ENCODE results near the gene RSAD1.

The RSAD1 gene

GRCh38 chr17:50492214-50492613, 13.6 kb downstream of the RSAD1 start:
- DNase-seq (ENCODE audit: low read depth in 4 of 4, low spot score in 1 of 4) = no peak

DNA sequence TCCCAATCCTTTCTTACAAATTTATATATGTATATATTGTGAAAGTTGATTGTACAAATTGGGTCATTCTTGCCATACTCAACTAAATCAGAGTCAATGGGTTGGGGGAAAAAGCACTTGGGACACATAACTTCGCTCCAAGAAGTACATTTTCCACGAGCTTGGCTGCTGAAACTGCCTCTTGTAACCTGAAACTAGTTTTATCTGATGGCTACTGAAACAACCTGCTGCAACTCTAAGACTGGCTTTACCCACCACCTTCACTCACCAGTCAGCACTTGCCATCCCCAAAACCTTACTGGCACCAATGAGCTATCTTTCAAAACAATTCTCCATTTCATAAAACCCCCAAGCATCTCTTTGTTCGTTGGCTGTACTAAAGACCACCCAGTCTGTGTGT, 15.1 kb downstream of the RSAD1 start:
- no peak for DNase-seq (ENCODE audit: low read depth in 4 of 4, low spot score in 1 of 4)

GRCh38 chr17:50495217-50495823, 16.7 kb downstream of the RSAD1 start:
- DNase-seq (ENCODE audit: low read depth in 4 of 4, low spot score in 1 of 4) = no peak

DNA sequence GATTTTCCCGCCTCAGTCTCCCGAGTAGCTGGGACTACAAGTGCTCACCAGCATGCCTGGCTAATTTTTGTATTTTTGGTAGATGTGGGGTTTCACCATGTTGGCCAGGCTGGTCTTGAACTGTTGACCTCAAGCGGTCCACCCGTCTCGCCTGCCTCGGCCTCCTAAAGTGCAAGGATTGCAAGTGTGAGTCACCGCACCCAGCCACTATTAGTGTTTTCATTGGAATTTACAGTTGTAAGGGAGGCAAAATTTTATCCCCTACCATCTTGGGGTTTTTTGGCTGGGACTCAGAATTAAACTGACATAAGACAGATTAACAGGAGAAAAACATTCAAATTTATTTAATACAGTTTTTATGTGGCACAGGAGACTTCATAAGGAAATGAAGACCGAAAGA, 17.3 kb downstream of the RSAD1 start:
- DNase-seq (ENCODE audit: low read depth in 4 of 4, low spot score in 1 of 4) = no peak

DNA sequence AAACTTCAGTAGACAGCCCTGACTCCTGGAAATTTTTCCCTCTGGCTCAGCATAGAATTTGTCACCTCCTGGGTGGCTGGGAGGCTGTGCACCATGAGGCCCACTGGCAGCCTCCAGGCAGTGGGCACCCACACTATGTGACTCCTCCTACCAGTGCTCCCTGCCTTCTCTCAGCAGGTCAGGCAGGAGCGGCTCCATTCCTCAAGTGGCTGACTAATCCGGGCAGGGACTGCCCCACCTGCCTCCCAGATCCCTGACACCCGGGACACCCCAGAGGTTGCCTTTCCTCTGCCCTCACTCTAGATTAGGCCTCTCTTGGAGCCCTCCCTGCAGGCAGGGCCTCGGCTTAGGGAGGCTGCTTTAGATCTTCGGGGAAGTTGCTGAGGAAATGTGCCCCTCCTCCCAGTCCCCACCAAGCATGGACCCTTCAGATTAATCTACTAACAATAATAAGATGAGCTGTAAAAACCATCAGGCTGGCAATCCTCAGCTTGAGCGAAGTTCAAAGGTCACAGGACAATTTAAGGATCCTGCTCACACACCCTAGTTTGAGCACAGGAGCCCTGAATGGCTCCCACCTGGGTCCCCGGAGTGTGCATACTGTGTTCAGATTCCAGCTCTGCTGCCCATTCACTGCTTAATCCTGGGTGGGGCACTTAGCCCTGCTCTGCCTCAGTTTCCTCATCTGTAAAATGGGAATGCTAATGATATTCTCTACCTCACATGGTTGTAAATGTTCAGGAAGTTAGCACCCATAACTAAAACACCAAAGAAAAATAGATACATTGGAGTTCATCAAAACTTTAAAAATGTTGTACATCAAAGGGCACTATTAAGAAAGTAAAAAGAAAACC, 19.6 kb downstream of the RSAD1 start:
- no peak for DNase-seq (ENCODE audit: low read depth in 4 of 4, low spot score in 1 of 4)

DNA sequence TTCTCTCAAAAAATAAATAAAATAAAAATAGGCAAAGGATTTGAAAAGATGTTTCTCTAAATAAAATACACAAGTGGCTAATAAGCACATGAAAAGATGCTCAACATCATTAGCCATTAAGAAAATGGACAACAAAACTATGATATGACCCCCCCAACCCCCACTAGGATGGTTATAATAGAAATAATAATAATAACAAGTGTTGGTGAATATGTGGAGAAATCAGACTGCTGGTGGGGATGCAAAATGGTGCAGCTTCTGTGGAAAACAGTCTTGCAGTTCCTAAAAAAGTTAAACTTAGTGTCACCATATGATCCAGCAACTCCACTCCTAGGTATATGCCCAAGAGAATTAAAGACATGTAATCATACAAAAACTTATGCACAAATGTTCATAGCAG, 20.6 kb downstream of the RSAD1 start:
- DNase-seq (ENCODE audit: low read depth in 4 of 4, low spot score in 1 of 4) = no peak

DNA sequence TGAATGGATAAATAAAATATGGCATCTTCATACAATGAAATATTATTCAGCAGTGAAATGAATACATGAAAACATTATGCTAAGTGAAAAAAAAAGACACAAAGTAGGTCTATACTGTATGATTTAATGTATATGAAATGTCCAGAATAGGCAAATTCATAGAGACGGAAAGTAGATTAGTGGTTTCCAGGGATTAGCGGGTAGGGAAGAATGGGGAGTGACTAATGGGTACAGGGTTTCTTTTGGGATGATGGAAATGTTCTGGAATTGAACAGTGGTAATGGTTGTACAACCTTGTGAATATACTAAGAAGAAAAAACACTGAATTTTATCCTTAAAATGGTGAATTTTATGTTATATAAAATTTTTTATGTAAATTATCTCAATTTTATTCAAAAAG, 21.1 kb downstream of the RSAD1 start:
- no peak for DNase-seq (ENCODE audit: low read depth in 4 of 4, low spot score in 1 of 4)

DNA sequence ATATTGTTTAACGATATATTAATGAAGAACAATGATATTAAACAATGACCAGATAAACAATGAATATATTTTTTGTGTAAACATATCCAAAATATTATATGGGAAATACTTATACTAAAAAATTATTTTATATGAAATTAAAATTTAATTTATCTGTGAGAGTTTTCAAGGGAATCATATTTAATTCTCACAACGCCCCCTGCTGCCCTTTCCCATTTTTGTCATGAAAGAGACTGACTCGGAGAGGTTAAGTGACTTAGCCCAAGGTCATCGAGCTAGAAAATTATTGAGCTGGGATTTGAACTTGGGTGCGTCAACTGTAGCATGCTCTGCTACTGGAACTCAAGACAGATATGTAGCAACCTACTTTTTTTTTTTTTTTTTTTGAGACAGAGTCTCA, 22.4 kb downstream of the RSAD1 start:
- no peak for DNase-seq (ENCODE audit: low read depth in 4 of 4, low spot score in 1 of 4)

DNA sequence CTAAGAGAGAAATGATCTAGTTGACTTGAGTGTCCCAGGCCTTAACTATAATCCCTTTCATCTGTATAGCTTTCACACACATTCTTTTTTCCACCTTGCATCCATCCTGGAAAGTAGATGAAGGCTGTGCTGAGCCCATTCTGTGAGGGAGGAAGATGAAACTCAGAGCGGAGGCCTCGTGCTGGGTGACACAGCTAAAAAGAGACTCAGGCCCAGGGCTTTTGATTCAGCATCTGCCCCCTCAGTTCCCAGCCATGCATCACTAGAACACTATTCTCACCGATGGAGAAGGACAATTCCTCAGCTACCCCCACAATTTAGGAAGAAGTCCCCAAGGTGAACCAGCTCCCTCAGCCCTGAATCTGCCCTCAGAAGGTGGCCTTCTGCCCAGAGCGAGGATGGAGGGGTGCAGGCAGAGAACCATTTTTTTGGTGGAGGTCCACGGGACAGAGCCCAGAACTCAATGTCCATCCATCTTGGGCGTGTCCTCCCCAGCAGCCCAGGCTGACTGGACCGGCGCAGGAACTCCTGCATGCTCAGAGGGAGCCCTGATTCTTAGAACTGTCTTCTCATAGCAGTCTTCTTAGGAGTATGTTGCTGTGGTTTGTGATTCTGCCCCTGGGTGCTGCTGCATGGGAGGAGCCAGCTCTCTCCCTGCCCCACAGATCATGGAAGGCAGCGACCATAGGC, 23.8 kb downstream of the RSAD1 start:
- DNase-seq (ENCODE audit: low read depth in 4 of 4, low spot score in 1 of 4) = no peak

GRCh38 chr17:50505591-50506130, 27.0 kb downstream of the RSAD1 start:
- no peak for DNase-seq (ENCODE audit: low read depth in 4 of 4, low spot score in 1 of 4)

DNA sequence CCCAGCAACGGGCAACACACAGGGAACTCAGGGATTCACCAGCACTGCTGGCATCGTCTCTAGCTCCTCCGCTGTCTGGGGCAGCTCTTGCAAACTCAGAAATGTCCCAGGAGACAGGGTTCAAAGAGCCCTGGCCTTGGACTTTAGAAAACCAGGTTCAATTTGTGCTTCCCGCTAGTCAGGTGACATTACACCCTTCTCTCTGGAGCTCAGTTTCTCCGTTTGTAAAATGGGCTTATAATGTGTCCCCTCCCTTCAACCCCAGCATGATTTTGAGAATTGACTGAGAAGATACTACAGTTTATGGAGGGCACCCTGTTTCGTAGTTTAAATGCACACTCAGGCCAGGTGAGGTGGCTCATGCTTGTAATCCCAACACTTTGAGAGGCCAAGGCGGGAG, 27.6 kb downstream of the RSAD1 start:
- DNase-seq (ENCODE audit: low read depth in 4 of 4, low spot score in 1 of 4) = no peak

GRCh38 chr17:50507871-50508572, 29.4 kb downstream of the RSAD1 start, which contains the start of gene MYCBPAP:
TSS of gene MYCBPAP (plus strand) at chr17:50508439. CDS start at chr17:50508675, 236 bp downstream.
- peak; percentile 33 to 70 (median 57) for DNase-seq (ENCODE audit: low read depth in 4 of 4, low spot score in 1 of 4)

GRCh38 chr17:50508573-50509460, 30.2 kb downstream of the RSAD1 start:
- DNase-seq (ENCODE audit: low read depth in 4 of 4, low spot score in 1 of 4) = no peak

GRCh38 chr17:50511058-50511457, 32.4 kb downstream of the RSAD1 start:
- peak in 2 of 4 experiments; percentile 18 to 40 for DNase-seq (ENCODE audit: low read depth in 4 of 4, low spot score in 1 of 4)

DNA sequence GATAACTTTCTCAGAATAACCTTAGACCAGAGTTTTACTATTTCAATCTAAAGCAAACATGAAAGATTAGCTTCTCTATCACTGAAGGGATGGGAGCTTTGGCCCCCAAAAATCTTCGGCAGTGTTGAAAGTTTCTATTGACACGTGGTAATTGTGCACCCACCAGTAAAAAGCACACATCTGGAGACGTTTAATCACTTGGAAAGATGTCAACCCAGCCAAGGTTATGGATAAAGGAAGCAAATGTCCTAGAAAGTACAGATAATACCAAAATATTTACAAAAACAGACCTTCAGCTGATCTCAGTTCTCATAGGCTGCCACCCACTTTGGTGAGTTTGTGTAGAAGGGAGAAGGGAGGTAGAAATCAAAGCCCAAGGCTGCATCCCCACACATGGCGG, 34.8 kb downstream of the RSAD1 start:
- no peak for DNase-seq (ENCODE audit: low read depth in 4 of 4, low spot score in 1 of 4)

- no peak for DNase-seq (ENCODE audit: low read depth in 4 of 4, low spot score in 1 of 4)
These were observed 35.7 kb downstream of the RSAD1 start for GRCh38 chr17:50514388-50514787.

GRCh38 chr17:50514936-50515702, 36.5 kb downstream of the RSAD1 start:
- no peak for DNase-seq (ENCODE audit: low read depth in 4 of 4, low spot score in 1 of 4)

DNA sequence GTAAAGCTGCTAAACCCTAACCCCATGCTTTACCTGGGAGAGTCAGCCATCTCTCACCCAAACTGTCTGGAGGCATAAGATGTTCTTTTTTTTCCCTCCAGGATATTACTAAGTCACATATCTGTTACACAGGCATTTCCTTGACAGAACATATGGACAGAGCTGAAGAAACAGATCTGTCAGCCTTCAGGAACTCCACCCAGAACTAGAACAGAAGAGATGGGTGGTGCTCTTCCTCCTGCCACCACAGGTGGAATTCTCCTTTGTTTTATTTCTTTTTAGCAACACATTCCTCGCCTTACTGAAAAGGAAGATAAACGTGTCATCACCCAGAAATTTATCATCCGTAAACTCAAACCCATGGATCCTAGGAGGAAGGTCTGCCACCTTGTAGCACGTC, 38.4 kb downstream of the RSAD1 start:
- no peak for DNase-seq (ENCODE audit: low read depth in 4 of 4, low spot score in 1 of 4)

All from stimulated activated CD4-positive, alpha-beta T cell treated with anti-CD3 and anti-CD28 coated beads, Interleukin-1b, Interleukin-23, amount 100 ng/mL, for 24 hours (primary cell).